ENCODE data around the gene DIPK1A. TPM values are rescaled to one million over a fixed set of nuclear protein-coding genes. Genes with fewer than 3 reads are reported as not detected.

DIPK1A gene
- total RNA-seq, 2 donors from 2014 or later, result 10.8 to 18.3 TPM

DNA sequence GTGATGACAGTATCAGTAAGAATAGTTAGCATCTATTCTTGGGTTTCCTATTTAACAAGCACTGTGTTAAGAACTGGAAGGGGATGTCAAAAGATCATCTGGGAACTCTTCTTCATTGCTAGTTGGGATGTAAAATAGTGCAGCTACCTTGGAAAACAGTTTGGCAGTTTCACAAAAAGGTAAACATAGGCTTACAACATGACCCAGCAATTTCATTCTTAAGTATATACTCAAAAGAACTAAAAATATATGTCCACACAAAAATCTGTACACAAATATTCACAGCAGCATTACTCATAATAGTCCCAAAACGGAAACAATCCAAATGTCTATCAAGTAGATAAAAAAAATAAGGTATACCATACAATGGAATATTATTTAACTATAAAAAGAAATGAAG is 45.7 kb downstream of the DIPK1A start:
- ATAC-seq (ENCODE audit: insufficient number of reproducible peaks, low FRiP score, low read depth) (no peak), DNase-seq (ENCODE audit: low spot score) (no peak)
- H3K4me3 ChIP-seq, result no peak overlapping the region
- H3K27ac ChIP-seq, result no peak overlapping the region
- TF ChIP-seq, protein P1, sequence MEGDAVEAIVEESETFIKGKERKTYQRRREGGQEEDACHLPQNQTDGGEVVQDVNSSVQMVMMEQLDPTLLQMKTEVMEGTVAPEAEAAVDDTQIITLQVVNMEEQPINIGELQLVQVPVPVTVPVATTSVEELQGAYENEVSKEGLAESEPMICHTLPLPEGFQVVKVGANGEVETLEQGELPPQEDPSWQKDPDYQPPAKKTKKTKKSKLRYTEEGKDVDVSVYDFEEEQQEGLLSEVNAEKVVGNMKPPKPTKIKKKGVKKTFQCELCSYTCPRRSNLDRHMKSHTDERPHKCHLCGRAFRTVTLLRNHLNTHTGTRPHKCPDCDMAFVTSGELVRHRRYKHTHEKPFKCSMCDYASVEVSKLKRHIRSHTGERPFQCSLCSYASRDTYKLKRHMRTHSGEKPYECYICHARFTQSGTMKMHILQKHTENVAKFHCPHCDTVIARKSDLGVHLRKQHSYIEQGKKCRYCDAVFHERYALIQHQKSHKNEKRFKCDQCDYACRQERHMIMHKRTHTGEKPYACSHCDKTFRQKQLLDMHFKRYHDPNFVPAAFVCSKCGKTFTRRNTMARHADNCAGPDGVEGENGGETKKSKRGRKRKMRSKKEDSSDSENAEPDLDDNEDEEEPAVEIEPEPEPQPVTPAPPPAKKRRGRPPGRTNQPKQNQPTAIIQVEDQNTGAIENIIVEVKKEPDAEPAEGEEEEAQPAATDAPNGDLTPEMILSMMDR (IDR thresholded peaks at IDR 0.05), result no peak
- H3K27me3 ChIP-seq (replicated peaks; ENCODE audit: insufficient read depth), result no peaks in the 10 kb centered on the region
- H3K36me3 ChIP-seq, result no peaks in the 10 kb centered on the region
- no peaks in the 10 kb centered on the region for H3K4me1 ChIP-seq (ENCODE audit: control insufficient read depth in 1 of 2, low read depth in 2 of 2)
- no peaks in the 10 kb centered on the region for H3K9me3 ChIP-seq

DNA sequence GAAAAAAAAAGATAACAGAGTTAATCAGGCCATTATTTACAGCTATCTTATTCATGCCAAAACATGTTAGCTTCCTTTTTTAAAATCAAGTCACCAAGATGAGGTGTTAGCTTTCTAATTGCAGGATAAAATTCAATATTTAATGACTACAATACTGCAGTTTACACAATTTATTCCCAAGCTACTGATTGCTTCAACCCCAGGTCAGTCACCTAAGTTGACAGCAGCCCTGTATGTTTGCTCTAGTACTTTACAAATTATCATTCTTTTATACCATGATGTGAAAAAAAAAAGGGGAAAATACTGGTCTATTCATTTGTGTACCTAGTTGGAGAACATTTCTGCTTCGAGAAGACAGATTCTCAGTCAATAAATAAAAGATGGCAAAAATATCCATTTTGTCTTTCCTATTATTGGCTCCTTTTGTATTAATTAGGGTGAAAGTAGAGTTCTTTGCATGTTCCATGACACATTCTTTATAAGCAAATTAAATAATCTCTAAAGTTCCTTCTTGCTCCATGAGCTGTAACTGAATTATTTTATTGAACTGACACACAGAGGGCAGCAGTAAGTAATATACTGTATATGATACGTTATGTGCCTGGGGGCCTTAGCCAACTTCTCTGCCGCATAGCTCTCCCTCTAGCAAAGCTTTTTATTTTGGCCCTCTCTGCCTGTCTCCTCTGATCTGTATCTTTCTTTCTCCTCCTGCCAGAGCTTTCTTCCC is 48.0 kb downstream of the DIPK1A start:
- Histone ChIP-seq H3K27ac (no peak overlapping the region), H3K27me3 (replicated peaks; ENCODE audit: insufficient read depth) (no peaks in the 10 kb centered on the region), H3K4me3 (no peak overlapping the region), H3K36me3 (no peaks in the 10 kb centered on the region), H3K9me3 (no peaks in the 10 kb centered on the region), H3K4me1 (ENCODE audit: control insufficient read depth in 1 of 2, low read depth in 2 of 2) (peaks cover 0 to 3% of the 10 kb centered on the region in 2 donors)
- TF ChIP-seq, protein P1 (IDR thresholded peaks at IDR 0.05), result no peak
- no peak for DNase-seq (ENCODE audit: low spot score)
- ATAC-seq (ENCODE audit: insufficient number of reproducible peaks, low FRiP score, low read depth), result no peak

DNA sequence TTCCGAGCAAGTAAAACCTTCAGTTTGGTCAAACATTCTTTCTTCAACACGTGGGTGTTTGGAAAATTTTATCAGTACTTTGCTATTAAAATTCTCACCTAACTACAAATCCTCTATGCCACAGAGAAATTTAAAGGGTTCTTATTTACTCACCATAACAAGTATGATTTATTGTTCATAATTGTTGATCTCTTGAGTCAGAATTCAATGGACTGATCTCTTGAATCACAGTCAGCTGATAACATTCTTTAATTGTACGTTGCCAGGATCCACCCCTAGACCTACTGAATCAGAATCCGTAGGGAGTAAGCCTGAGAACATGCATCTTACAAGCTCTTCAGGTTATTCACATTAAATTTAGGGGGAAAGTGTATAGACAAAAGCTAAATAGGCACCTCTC is 51.2 kb downstream of the DIPK1A start:
- Histone ChIP-seq H3K27ac (no peak overlapping the region), H3K4me1 (ENCODE audit: control insufficient read depth in 1 of 2, low read depth in 2 of 2) (peaks cover 0 to 3% of the 10 kb centered on the region in 2 donors), H3K36me3 (no peaks in the 10 kb centered on the region), H3K4me3 (no peak overlapping the region), H3K9me3 (peaks cover 2% of the 10 kb centered on the region), H3K27me3 (replicated peaks; ENCODE audit: insufficient read depth) (no peaks in the 10 kb centered on the region)
- DNase-seq (ENCODE audit: low spot score) (no peak), ATAC-seq (ENCODE audit: insufficient number of reproducible peaks, low FRiP score, low read depth) (no peak)
- TF ChIP-seq, protein P1 (IDR thresholded peaks at IDR 0.05), result no peak

DNA sequence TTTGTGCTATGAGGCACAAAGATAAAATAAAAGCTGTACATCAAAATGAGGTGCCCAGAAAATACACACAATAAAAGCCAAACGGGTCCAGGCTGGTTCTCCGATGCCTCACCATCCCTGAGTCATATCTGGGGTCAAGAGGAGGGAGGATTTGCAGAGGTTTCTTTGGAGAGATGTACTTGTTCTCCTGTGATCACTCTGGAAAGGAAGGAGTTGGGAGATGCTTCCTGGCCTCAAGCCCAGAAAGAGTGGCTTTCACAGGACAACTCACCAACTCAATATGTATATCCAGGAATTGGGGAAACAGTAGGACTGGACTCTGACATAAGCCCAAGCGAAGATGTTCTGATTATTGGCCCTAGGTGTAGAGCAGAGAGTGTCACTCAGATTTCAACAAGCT is 51.9 kb downstream of the DIPK1A start:
- DNase-seq (ENCODE audit: low spot score) (no peak), ATAC-seq (ENCODE audit: insufficient number of reproducible peaks, low FRiP score, low read depth) (no peak)
- Histone ChIP-seq H3K27ac (no peak overlapping the region), H3K4me3 (no peak overlapping the region), H3K36me3 (no peaks in the 10 kb centered on the region), H3K27me3 (replicated peaks; ENCODE audit: insufficient read depth) (no peaks in the 10 kb centered on the region), H3K9me3 (peaks cover 2% of the 10 kb centered on the region), H3K4me1 (ENCODE audit: control insufficient read depth in 1 of 2, low read depth in 2 of 2) (peaks cover 0 to 3% of the 10 kb centered on the region in 2 donors)
- TF ChIP-seq, protein P1 (IDR thresholded peaks at IDR 0.05), result no peak

DNA sequence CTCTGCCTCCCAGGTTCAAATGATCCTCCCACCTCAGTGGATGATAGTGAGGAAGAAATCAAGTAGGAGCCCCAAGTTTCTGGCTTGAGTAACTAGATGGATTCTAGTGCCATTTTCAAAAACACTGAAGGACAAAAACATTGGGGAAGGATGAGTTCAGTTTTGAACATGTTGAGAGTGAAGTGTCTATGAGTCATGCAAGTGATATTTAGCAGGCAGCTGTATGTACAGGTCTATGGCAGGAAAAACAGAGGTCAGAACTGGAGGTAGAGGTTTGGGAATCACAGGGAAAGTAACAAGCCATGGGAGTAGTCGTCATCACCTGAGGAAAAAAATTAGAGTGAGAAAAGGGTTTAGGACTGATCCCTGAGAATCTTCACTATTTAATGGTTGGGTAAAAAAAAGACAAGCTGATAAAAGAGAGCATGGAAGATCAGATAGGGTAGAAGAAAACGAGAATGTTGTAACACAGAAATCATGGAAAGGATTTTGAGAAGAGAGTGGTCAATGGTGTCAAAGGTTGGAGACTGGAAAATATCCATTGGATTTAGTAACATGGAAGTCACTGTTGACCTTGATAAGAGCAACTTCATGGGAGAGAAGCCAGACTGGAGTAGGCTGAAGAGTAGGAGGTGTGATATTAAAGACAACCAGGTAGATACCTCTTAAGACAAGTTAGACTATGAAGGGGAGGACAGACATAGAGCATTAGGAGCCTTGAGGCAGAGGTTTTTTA is 53.1 kb downstream of the DIPK1A start:
- H3K9me3 ChIP-seq, result peaks cover 2% of the 10 kb centered on the region
- no peaks in the 10 kb centered on the region for H3K27me3 ChIP-seq (replicated peaks; ENCODE audit: insufficient read depth)
- no peaks in the 10 kb centered on the region for H3K36me3 ChIP-seq
- peaks cover 0 to 3% of the 10 kb centered on the region in 2 donors for H3K4me1 ChIP-seq (ENCODE audit: control insufficient read depth in 1 of 2, low read depth in 2 of 2)
- DNase-seq (ENCODE audit: low spot score) (no peak), ATAC-seq (ENCODE audit: insufficient number of reproducible peaks, low FRiP score, low read depth) (no peak)
- no peak overlapping the region for H3K4me3 ChIP-seq
- H3K27ac ChIP-seq, result no peak overlapping the region
- TF ChIP-seq, protein P1 (IDR thresholded peaks at IDR 0.05), result no peak

All from thoracic aorta (tissue), 2 donors.